GM08714 (cell line): ENCODE results near the gene PRDM1.

ENCODE experiments used
- H3K4me3 ChIP-seq: fragments of 200-500 bp; sonication (Bioruptor generic); 2 replicates; pipeline ENCODE4 v1.5.1; 2014; ENCODE audit warnings: mild to moderate bottlenecking, low read length, inconsistent platforms
- ZNF274 ChIP-seq: IDR thresholded peaks from 2 replicates; pipeline ENCODE4 v1.6.1; 2012; ENCODE audit warnings: mild to moderate bottlenecking, low read depth, low read length

The PRDM1 gene

GRCh38 chr6:106082735-106083398, 3.3 kb upstream of the PRDM1 start:
- TF ChIP-seq ZNF274, result no peak
- H3K4me3 ChIP-seq, result no peak overlapping the region

- no peak for TF ChIP-seq ZNF274
- H3K4me3 ChIP-seq, result no peak overlapping the region
These were observed 2.5 kb upstream of the PRDM1 start for GRCh38 chr6:106083618-106084017.

DNA sequence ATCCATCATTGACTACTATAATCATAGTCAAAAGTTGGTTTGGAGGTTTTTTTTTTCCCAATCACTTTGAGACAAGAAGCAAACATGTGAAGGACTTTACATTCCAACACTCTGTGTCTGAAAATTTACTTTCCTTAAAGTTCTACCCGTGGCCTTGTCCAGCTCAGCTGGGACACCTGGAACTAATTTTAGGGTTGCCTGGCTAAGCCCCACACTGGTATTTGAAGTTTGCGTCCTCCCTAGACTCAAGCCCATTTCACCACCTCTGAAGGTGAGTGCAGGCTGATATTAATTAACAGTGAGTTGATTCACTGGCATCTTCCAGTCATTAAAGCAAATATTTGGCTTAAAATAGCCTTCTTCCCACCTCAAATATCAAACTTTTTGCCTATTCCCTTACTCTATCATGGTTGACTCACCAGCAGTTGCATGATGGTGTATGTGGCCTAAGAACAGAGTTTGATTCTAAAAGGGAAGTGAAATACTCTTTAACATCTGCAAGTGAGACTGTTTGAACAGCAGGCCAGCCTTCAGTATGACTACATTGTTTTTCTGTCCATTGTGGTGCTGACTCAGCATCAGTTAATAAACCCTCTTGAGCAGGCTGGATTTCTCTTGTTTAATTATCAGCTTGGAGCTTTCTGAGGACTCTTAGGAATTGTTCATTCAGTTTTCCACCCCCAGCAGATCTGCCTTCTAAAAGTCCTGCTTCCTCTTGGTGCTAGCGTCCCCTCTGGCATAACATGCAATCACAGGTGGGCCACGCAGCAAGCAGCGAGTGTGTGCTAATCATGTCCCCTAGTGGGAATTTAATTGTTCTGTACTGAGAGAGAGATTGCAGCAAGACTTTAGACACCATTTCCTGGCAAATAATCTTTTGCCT, 1.8 kb upstream of the PRDM1 start:
- no peak for TF ChIP-seq ZNF274
- H3K4me3 ChIP-seq, result peak overlapping the region; percentile 9; the same call in 1 of the 2 replicates

DNA sequence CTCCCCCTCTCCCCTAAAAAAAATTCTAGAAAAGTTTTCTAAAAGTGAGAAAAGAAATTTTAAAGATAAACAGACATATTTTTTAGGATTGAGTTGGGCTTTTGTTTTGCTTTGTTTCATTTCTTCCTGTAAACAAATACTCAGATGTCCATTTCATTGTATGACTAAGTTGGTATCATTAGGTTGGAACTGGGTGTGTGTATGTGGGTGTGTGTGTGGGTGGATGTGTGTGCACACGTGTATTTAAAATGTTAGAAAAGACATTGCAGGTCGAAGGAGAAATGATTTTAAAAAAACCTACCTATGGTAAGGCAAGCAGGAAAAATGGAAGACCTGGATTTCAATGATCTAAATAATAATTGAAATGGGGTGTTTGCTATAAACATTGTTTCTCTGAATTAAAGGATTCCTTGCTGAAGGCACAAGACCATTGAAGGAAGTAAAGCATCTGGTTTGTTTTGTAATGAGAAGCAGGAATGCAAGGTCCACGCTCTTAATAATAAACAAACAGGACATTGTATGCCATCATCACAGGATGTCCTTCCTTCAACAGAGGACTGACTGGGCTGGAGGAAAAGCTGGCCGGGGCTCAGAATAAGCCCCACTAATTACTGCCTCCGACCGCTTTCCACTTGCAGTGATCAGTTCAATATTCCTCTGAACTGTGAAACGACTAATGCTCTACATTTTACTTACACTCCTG, 996 bp upstream of the PRDM1 start:
- TF ChIP-seq ZNF274, result no peak
- peak overlapping the region; percentile 87 for H3K4me3 ChIP-seq

GRCh38 chr6:106085692-106085983, 498 bp upstream of the PRDM1 start:
- TF ChIP-seq ZNF274, result no peak
- H3K4me3 ChIP-seq, result peak overlapping the region; percentile 87

DNA sequence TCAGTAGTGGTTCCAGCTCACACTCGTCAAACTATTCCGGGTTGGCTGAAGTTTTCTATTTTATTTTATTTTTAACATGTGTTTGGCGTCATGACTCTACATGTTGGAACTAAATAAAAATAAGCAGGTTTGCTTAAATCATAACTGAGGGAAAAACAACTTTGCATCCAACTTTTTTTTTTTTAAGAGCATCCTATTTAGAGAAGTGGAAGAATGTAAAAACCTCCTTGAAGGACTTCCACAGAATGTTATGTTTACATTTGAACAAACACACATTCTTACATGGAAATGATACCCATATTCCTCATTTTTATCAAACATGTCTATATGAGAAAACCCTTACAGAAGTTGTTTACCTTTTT, 659 bp downstream of the PRDM1 start:
- H3K4me3 ChIP-seq, result peak overlapping the region; percentile 87; the same call in 1 of the 2 replicates

GRCh38 chr6:106087548-106088325, 1.6 kb downstream of the PRDM1 start:
- peak overlapping the region; percentile 87 for H3K4me3 ChIP-seq
- no peak for TF ChIP-seq ZNF274

More for the DNA sequence above, 659 bp downstream of the PRDM1 start:
- TF ChIP-seq ZNF274, result no peak

DNA sequence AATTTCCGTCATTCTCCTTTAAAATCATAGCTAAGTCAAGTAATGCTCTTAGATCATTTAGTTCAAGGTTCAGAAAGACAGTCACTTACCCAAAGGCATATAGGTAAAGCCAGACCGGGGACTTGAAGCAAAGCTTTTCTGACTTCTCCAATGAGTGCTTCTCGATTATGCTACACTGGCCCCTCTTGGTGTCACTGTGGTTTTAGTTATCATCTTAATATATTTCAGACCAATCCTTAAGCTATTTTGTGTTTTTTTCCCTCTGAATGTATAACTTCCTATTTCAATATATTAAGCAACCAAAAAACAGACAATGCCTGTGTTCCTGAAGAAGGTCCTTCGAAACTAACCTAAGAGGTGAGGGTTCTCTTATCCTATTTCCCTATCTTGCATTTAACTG, 3.9 kb downstream of the PRDM1 start:
- TF ChIP-seq ZNF274, result no peak
- H3K4me3 ChIP-seq, result peak overlapping the region; percentile 87; the same call in 1 of the 2 replicates

- H3K4me3 ChIP-seq, result peak overlapping the region; percentile 38; the same call in 1 of the 2 replicates
- no peak for TF ChIP-seq ZNF274
These were observed 6.1 kb downstream of the PRDM1 start for GRCh38 chr6:106092279-106092678.

GRCh38 chr6:106094261-106094963, 8.3 kb downstream of the PRDM1 start:
- TF ChIP-seq ZNF274, result no peak
- H3K4me3 ChIP-seq, result peak overlapping the region; percentile 59; the same call in 1 of the 2 replicates

- no peak for TF ChIP-seq ZNF274
- H3K4me3 ChIP-seq, result no peak overlapping the region; the same call in 1 of the 2 replicates
These were observed 8.8 kb downstream of the PRDM1 start for GRCh38 chr6:106094964-106095335.

- H3K4me3 ChIP-seq, result peak overlapping the region; percentile 98
- no peak for TF ChIP-seq ZNF274
These were observed 11.5 kb downstream of the PRDM1 start for GRCh38 chr6:106097411-106098231.
